Stimulated activated CD4-positive, alpha-beta T cell treated with anti-CD3 and anti-CD28 coated beads, Interleukin-1b, Interleukin-23, amount 100 ng/mL, for 4 hours (primary cell): ENCODE data around the gene CLP1.
"Not testable (repeated sequence)": the region's sequence is repeated elsewhere in the genome, so short reads cannot be mapped to it uniquely, and the experiment has no call there.

Source experiments
- DNase-seq, 2 donors: peaks; one replicate each; pipeline ENCODE4 v3.0.0-alpha.2; 2020; ENCODE audit warnings: low read depth in 2 of 2

CLP1 gene

DNA sequence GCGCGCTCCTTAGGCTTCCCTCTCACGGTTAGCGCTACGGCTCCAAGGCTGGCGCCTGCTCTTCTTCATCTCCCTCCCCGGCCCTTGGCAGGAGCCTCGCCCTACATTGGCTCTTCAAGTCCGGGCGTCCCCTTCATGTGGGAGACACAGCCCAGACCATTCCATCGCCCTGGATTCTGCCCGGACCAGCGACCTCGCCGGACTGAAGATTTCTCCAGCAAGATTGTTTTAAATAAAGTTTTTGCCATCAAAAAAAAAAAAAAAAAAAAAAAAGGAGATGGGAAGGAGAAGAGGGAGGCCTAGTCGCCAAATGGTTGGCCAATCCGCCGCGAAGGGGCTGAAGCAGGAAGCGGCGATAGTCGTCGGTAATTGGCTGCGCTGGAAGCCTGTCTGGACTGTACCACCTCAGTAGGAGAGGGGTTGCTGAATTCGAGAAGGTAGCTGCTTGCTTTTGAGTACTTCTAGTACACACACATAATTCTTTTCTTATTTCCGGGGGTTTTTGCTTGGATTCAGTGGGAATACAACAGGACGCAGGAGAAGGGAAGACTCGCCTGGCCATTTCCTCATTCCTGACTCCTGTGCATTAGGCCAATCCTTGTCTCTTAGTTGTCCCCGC, 9.7 kb downstream of the CLP1 start:
- DNase-seq: peak; percentile 79 to 85

- DNase-seq: peak; percentile 95 to 97
Measured at GRCh38 chr11:57667736-57668433, 10.3 kb downstream of the CLP1 start, which contains the start of gene ZDHHC5. TSS of gene ZDHHC5 (plus strand) at chr11:57668114. CDS start at chr11:57673091, 4,977 bp downstream.

DNA sequence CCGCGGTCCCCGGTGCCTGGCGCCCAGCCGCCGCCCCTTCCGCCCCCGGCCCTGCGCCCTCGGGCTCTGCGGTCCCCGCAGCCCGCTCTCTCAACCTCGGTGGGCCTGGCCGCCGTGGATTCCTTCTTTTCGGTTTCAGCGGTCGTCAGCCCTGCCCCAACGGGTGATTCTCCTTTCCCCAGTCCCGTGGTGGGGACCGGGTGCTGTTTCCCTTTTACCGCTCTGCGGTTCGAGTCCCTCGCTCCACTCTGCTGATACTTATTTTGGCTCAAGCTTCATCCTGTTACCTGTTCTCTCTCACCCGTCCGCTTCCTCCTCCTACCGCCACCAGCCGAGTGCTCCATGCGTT, 10.8 kb downstream of the CLP1 start:
- DNase-seq: peak in 1 of 2 donors; percentile 26

DNA sequence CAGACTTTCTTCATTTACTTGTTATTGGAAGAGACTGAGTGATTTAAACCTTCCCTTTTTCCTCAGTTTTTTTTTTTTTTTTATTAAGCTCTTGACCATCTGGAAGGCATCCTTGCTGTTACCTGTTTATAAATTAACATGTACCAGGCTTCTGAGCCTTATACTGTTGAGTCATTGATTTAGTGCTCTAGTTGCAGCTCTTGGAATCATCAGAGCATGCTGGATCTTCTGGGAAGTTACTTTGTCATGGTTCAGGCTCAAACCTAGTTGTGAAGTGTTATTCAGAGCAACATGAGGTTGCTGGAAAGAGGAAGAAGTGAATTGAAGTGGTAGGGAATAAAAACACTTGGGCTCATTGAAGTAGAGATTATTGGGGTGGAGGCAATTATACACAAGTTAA, 16.7 kb downstream of the CLP1 start:
- DNase-seq: no peak

DNA sequence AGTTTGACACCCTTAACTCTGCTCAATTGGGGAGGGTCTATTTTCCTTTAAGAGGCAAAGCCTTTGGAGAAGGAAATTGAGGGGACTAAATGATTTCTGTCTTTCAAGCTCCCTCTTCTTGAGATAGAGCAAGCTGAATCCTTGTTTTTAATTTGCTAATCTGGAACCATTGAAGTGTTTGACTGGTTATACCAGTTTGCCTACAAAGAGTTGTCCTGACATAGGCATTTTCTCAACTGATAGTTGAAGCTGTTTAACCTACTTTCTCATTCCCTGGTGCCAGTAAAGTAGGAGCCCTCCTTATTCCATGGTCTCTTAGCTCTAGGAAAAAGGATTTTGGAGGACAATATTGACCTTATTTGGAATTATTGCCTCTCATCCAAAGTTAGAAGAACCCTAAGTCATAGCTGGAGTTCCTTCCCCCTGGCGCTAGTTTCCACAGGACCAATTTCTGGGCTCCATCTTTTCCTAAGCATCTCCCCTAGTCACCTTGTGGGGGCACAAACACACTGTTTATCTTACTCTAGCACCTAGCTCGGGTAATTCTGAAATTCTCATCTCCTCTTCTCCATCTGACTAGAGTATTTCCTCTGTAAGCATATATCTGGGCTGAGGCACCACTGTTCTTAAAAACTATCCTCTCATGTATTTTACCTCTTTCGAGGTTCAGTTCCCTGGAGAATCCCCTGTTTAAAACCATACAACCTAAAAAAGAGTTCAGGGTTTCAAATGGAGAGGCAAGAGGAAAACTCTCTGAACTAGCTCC, 17.8 kb downstream of the CLP1 start:
- DNase-seq: no peak

- DNase-seq: no peak
Measured at GRCh38 chr11:57679396-57679795, 21.8 kb downstream of the CLP1 start.

- no peak for DNase-seq
Measured at GRCh38 chr11:57680552-57680874, 23.0 kb downstream of the CLP1 start.

DNA sequence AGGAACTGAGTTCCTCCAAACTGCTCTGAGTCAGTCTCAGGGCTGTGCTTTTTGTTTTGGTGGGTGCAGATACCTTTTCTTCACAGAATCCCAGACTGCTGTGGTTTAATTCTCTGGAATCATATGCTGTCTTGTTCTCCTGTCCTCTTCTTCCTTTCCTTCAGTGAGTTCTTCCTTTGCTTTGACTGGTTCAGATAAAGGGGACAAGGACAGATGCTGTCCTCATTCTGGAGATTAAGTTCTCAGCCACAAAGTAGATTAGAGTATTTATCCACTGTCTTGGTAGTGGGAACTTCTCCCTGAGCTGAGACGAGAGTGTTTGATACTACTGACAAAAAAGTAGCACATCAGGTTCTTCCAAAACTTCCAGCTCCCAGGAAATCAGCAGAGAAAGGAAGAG, 23.6 kb downstream of the CLP1 start:
- DNase-seq: no peak

DNA sequence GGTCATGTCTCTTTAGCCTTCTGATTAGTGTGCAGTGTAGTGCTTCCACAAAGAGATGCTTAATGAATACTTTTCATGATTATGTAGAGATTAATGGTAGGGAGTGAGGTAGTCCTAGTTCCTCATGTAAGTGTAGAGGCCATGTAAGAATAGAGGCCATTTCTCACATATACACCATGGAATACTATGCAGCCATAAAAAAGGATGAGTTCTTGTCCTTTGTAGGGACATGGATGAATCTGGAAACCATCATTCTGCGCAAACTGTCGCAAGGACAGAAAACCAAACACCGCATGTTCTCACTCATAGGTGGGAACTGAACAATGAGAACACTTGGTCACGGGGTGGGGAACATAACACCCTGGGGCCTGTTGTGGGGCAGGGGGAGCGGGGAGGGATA, 32.9 kb downstream of the CLP1 start:
- not testable (repeated sequence) for DNase-seq

DNA sequence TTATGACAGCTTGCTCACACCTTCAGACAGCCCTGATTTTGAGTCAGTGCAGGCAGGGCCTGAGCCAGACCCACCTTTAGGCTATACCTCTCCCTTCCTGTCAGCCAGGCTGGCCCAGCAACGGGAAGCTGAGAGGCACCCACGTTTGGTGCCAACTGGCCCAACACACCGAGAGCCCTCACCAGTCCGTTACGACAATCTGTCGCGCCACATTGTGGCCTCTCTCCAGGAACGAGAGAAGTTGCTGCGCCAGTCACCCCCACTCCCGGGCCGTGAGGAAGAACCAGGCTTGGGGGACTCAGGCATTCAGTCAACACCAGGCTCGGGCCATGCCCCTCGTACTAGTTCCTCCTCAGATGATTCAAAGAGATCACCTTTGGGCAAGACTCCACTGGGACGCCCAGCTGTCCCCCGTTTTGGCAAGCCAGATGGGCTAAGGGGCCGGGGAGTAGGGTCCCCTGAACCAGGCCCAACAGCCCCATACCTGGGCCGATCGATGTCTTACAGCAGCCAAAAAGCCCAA, 41.3 kb downstream of the CLP1 start:
- DNase-seq: no peak

- no peak for DNase-seq
Measured at GRCh38 chr11:57699813-57700212, 42.3 kb downstream of the CLP1 start.

DNA sequence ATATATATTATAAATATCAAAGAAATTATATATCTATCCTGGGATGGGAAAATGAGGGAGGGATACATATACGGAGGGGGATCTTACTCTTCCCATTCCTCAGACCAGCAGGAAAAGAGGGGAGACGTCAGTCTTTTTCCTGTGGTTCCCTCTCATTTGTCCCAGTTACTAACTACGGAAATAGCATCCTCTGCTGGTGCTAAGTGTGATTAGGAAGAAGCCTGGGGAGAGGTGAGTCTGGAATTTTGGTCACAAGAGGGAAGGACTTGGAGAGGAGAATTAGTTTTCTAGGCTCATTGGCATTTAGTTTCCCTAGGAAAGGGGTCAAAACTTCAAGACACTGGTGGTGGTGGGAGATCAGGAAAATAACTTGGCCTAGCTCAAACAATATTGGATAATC, 42.9 kb downstream of the CLP1 start:
- no peak for DNase-seq

DNA sequence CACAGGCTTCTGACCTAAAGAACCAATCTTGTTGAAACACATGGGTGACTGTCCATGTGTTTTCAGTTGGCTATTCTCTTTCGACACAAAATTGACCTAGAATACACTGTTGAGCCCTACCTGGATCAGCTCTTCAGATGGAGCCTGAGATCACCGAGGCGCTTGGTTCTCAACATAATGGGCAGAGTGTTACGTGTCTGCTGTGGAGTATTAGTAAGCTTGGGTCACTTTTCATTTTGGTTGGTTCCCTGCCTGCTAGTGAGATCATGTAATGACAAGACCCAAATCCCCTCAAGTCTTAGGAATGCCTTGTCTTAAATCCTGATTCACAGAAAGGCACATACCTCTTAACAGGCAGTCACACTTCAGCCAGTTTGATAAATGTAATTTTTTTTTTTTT, 45.8 kb downstream of the CLP1 start:
- DNase-seq: no peak

GRCh38 chr11:57704932-57705331, 47.4 kb downstream of the CLP1 start:
- DNase-seq: no peak

DNA sequence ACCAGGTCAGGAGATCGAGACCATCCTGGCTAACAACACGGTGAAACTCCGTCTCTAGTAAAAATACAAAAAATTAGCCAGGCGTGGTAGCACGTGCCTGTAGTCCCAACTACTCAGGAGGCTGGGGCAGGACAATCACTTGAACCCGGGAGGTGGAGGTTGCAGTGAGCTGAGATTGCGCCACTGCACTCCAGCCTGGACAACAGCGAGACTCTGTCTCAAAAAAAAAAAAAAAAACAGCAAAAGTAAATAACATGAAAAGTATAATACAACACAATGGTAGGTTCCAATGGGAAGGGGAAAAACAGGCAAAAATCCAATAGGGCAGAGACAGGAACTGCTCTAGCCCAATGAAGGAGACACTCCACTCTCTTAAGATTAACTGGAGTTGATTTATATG, 47.9 kb downstream of the CLP1 start:
- not testable (repeated sequence) for DNase-seq

GRCh38 chr11:57709802-57710367, 52.3 kb downstream of the CLP1 start:
- no peak for DNase-seq
